AG09319 (cell line): ENCODE results near the gene CDH18.

Experiments
- DNase-seq: peaks from one replicate; pipeline ENCODE4 v3.0.0-alpha.2; 2010; ENCODE audit warnings: low read depth; ENCODE audit errors: extremely low read depth
- TF ChIP-seq, protein P1 (sequence below): IDR thresholded peaks from 2 replicates; pipeline ENCODE4 v1.5.1; 2011; ENCODE audit warnings: low read depth, mild to moderate bottlenecking, inconsistent platforms, low read length, moderate library complexity

CDH18 gene

DNA sequence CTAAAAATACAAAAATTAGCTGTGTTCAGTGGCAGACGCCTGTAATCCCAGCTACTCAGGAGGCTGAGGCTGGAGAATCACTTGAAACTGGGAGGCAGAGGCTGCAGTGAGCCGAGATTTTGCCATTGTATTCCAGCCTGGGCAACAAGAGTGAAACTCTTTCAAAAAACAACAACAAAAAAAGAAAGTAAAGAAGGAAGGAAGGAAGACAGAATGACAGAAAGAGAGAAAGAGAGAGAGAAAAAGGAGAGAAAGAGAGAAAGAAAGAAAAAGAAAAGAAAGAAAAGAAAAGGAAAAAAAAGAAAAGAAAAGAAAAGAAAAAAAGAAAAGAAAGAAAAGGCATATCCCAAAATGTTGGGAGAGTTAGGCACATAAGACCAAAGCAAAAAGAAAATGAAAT lies 278.6 kb downstream of the CDH18 start:
- no peak for DNase-seq
- TF ChIP-seq, protein P1, sequence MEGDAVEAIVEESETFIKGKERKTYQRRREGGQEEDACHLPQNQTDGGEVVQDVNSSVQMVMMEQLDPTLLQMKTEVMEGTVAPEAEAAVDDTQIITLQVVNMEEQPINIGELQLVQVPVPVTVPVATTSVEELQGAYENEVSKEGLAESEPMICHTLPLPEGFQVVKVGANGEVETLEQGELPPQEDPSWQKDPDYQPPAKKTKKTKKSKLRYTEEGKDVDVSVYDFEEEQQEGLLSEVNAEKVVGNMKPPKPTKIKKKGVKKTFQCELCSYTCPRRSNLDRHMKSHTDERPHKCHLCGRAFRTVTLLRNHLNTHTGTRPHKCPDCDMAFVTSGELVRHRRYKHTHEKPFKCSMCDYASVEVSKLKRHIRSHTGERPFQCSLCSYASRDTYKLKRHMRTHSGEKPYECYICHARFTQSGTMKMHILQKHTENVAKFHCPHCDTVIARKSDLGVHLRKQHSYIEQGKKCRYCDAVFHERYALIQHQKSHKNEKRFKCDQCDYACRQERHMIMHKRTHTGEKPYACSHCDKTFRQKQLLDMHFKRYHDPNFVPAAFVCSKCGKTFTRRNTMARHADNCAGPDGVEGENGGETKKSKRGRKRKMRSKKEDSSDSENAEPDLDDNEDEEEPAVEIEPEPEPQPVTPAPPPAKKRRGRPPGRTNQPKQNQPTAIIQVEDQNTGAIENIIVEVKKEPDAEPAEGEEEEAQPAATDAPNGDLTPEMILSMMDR = no peak

DNA sequence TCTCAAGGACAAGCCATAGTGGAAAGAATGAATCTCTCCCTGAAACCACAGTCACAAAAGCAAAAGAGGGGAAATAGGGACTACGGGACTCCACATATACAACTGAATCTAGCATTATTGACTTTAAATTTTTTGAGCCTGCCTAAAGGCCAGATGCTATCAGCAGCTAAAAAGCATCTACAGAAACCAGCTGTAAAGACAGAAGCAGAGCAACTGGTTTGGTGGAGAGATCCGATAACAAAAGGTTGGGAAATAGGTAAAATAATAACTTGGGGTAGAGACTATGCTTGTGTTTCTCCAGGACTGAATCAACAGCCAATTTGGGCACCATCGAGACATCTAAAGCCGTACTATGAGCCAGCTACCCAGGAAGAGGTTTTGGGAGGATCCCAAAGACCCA lies 281.2 kb downstream of the CDH18 start:
- no peak for DNase-seq
- TF ChIP-seq, protein P1 = no peak

DNA sequence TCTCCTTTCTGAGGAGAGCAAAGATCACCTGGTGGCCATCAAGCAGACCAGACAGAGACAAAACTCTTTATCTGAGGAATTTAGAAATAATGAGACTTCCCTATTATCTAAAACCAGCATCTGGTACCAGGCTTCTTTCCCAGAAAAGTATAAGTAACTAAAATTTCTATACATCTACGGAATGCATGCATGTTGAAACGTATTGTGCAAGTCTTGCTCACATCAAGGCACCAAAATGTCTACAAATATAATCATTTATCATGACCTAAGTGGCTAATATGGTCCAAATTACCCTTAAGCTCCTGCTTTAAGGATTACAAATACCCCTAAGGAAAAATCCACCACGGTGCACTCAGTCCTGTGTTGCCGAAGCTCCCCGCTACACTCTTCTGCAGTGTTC lies 286.3 kb downstream of the CDH18 start:
- TF ChIP-seq, protein P1 = no peak
- no peak for DNase-seq

DNA sequence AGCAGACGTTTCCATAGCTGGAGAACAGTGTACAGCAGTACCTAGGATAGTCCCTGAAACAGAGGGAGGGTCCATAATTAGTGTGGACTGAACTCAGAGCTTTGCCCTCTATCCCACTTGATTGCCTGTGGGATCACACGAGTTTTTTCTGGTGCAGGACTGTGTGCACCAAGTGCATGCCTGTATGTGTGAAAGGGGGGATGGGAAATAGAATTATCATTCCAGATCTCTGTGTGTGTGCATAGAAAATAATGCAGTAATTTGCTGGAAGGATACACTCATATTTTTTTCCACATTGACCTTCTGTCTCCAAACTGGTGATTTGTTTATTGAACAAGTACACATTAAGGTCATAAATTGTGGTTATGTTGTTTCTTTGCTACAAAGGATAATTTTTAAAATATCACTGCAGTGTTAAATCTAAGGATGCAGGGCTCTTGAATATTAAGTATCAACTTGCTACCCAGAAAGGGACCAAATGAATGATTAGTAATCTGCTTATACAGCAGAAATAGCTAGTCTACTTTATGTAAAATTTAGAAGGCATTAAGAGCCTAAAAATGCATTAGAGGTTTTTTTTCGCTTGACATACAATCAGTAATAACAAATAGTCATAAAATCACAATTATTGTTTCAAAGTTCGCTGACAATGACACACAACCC lies 292.9 kb downstream of the CDH18 start:
- DNase-seq = no peak
- TF ChIP-seq, protein P1 = no peak

DNA sequence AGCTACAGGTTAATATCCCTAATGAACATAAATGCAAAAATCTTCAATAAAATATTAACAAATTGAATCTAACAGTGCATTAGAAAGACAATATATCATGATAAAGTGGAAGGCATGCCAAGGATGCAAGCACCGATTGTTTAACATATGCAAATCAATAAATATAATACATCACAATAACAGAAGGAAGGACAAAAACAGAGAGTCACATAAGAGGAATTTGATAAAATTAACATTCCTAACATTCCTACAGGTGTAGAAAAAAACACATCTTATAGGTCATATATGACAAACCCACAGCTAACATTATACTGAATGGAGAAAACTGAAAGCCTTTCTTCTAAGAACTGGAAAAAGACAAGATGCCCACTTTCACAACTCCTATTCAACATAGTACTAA lies 297.0 kb downstream of the CDH18 start:
- DNase-seq = no peak
- TF ChIP-seq, protein P1 = no peak

DNA sequence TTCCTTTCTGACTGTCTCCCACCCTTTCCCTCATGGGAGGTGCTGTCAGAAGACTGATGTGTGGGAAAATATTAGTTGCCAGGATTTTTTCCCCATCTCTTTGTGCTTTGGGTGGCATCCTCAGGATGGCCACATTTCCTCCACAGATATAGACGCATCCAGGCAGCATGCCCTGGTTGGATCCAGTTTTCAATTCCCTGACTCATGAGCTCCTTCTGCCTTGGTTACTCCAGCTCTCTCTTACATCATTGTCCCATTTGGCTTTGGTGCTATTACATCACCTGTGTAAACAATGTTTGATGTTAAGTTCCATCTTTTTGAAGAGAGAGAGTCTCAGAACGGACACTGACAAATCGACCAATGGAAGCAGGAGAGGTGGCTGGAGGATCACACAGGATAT lies 302.5 kb downstream of the CDH18 start:
- TF ChIP-seq, protein P1 = no peak
- DNase-seq = no peak

DNA sequence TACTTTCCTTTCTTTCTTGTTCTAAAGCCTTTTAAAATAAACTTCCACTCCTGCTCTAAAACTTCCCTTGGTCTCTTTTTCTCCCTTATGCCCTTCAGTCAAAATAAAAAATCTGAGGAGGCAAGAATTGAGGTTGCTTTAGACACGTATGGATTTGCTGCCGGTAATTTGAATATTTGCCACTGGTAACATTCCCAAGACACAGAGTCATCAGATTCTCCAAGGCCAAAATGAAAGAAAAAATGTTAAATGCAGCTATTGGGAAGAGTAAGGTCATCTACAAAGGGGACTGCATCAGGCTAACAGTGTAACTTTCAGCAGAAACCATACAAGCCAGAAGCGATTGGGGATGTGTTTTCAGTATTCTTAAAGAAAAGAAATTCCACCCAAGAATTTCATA lies 311.1 kb downstream of the CDH18 start:
- TF ChIP-seq, protein P1 = no peak

More for the DNA sequence above, 311.1 kb downstream of the CDH18 start:
- no peak for DNase-seq
